GM23248 (cell line): ENCODE results near the gene BDH1. TPM values are rescaled to one million over a fixed set of nuclear protein-coding genes. Genes with fewer than 3 reads are reported as not detected.

Experiments used
- DNase-seq: peaks from one replicate; pipeline ENCODE4 v3.0.0-alpha.2; 2015
- H2AFZ ChIP-seq: fragments of 200-600 bp; sonication (generic); 2 replicates; pipeline ENCODE4 v1.6.1; 2016; ENCODE audit warnings: antibody characterized with exemption
- H3F3A ChIP-seq: fragments of 200-600 bp; sonication (generic); 2 replicates; pipeline ENCODE4 v1.6.1; 2016; ENCODE audit warnings: mild to moderate bottlenecking, antibody characterized with exemption, mixed run types; ENCODE audit not compliant: insufficient read depth
- H3K27ac ChIP-seq: fragments of 200-600 bp; sonication (generic); 2 replicates; pipeline ENCODE4 v1.5.1; 2016; ENCODE audit warnings: mild to moderate bottlenecking
- H3K27me3 ChIP-seq: fragments of 200-600 bp; sonication (generic); replicated peaks from 2 replicates; pipeline ENCODE4 v1.6.1; 2016; ENCODE audit warnings: mild to moderate bottlenecking; ENCODE audit not compliant: insufficient read depth
- H3K36me3 ChIP-seq: fragments of 200-600 bp; sonication (generic); 2 replicates; pipeline ENCODE4 v1.6.1; 2016; ENCODE audit warnings: low read depth, mild to moderate bottlenecking
- H3K4me1 ChIP-seq: fragments of 200-600 bp; sonication (generic); 2 replicates; pipeline ENCODE4 v1.6.1; 2016; ENCODE audit warnings: mild to moderate bottlenecking; ENCODE audit not compliant: insufficient read depth
- H3K4me2 ChIP-seq: fragments of 200-600 bp; sonication (generic); one replicate; pipeline ENCODE4 v1.6.1; 2016; ENCODE audit warnings: mild to moderate bottlenecking; ENCODE audit not compliant: unreplicated experiment
- H3K4me3 ChIP-seq: fragments of 200-600 bp; sonication (generic); 2 replicates; pipeline ENCODE4 v1.5.1; 2016; ENCODE audit warnings: mild to moderate bottlenecking
- H3K79me2 ChIP-seq: fragments of 200-600 bp; sonication (generic); 2 replicates; pipeline ENCODE4 v1.6.1; 2016; ENCODE audit warnings: mild to moderate bottlenecking; ENCODE audit not compliant: insufficient read depth
- H3K9ac ChIP-seq: fragments of 200-600 bp; sonication (generic); 2 replicates; pipeline ENCODE4 v1.6.1; 2016; ENCODE audit warnings: mild to moderate bottlenecking
- H3K9me2 ChIP-seq: fragments of 200-600 bp; sonication (generic); 2 replicates; pipeline ENCODE4 v1.6.1; 2016; ENCODE audit warnings: mixed run types, mild to moderate bottlenecking, moderate library complexity; ENCODE audit not compliant: insufficient read depth
- H3K9me3 ChIP-seq: fragments of 200-600 bp; sonication (generic); one replicate; pipeline ENCODE4 v1.6.1; 2017; ENCODE audit warnings: low read depth
- H4K20me1 ChIP-seq: fragments of 200-600 bp; sonication (generic); 2 replicates; pipeline ENCODE4 v1.6.0; 2016; ENCODE audit not compliant: insufficient read depth
- EZH2 ChIP-seq: fragments of 200-600 bp; sonication (generic); IDR thresholded peaks from 2 replicates; pipeline ENCODE4 v1.6.1; 2018; ENCODE audit warnings: antibody characterized with exemption, mild to moderate bottlenecking; ENCODE audit not compliant: insufficient read depth, poor library complexity, severe bottlenecking
- EZH2phosphoT487 ChIP-seq: fragments of 200-600 bp; sonication (generic); IDR thresholded peaks from 2 replicates; pipeline ENCODE4 v1.6.1; 2018; ENCODE audit warnings: antibody characterized with exemption, moderate library complexity, mild to moderate bottlenecking, low read depth; ENCODE audit not compliant: insufficient read depth
- WGBS, 2 experiments: methylation state at CpG; one replicate each; pipeline ENCODE4 v1.1.6; 2015 to 2017; ENCODE audit warnings: low lambda C conversion rate in 2 of 2, low coverage in 1 of 2; ENCODE audit errors: missing lambda C conversion rate in 2 of 2; 5-methylcytosine and 5-hydroxymethylcytosine counted together
- in situ Hi-C: fragments of 300-500 bp; cut with MboI; formaldehyde crosslinking; loops from 2 replicates; pipeline ENCODE4 v1.15.0; 2020
- polyA plus RNA-seq: library from polyadenylated mRNA; unstranded; fragments of >200 nt; fragmentation: Nextera tagmentation; extraction: Ambion mirVana; gene quantifications from 2 replicates; pipeline ENCODE4 v1.2.1, GENCODE V29; 2016
- total RNA-seq: library from RNA; depleted of rRNA; stranded (reverse); fragments of >200 nt; shearing (Covaris generic); gene quantifications from 2 replicates; pipeline ENCODE4 v1.2.3, GENCODE V29; 2014

BDH1 gene
- total and polyA plus RNA-seq, 2 experiments from 2014 or later = 2.7 to 3.4 TPM

- Histone ChIP-seq H3K9me2 (no peaks in the 10 kb centered on the region), H3K27ac (peak overlapping the region; percentile 59), H3F3A (peaks cover 46% of the 10 kb centered on the region), H3K9me3 (no peaks in the 10 kb centered on the region), H3K4me2 (peak overlapping the region; percentile 75), H3K79me2 (no peaks in the 10 kb centered on the region), H4K20me1 (no peaks in the 10 kb centered on the region), H3K36me3 (no peaks in the 10 kb centered on the region), H2AFZ (peak overlapping the region; percentile 55), H3K4me1 (peaks cover 49% of the 10 kb centered on the region), H3K4me3 (peak overlapping the region; percentile 55), H3K9ac (peak overlapping the region; percentile 50; the same call in 1 of the 2 replicates), H3K27me3 (no peaks in the 10 kb centered on the region)
- TF ChIP-seq EZH2 (no peak), EZH2phosphoT487 (no peak)
- in situ Hi-C loops = no loop called here
- 0% methylated on average over 7 of the region's 7 CpGs for WGBS, 2 experiments
- DNase-seq = peak; percentile 87
Measured at GRCh38 chr3:197466586-197467399, 89.0 kb downstream of the BDH1 start.

- no peaks in the 10 kb centered on the region for H3K79me2 ChIP-seq
- peaks cover 49% of the 10 kb centered on the region for H3K4me1 ChIP-seq
- no peak overlapping the region for H2AFZ ChIP-seq
- peak overlapping the region; percentile 50; the same call in 1 of the 2 replicates for H3K9ac ChIP-seq
- no peaks in the 10 kb centered on the region for H3K27me3 ChIP-seq
- H3K36me3 ChIP-seq = no peaks in the 10 kb centered on the region
- no peaks in the 10 kb centered on the region for H3K9me3 ChIP-seq
- in situ Hi-C loops = no loop called here
- no peaks in the 10 kb centered on the region for H4K20me1 ChIP-seq
- peak overlapping the region; percentile 59 for H3K27ac ChIP-seq
- DNase-seq = peak; percentile 79
- WGBS, 2 experiments = 40 to 65% methylated on average over 3 of the region's 3 CpGs
- peak overlapping the region; percentile 75 for H3K4me2 ChIP-seq
- no peaks in the 10 kb centered on the region for H3K9me2 ChIP-seq
- peaks cover 46% of the 10 kb centered on the region for H3F3A ChIP-seq
- no peak for TF ChIP-seq EZH2phosphoT487
- H3K4me3 ChIP-seq = no peak overlapping the region
Measured at GRCh38 chr3:197465996-197466549, 89.7 kb downstream of the BDH1 start.

GRCh38 chr3:197465197-197465995, 90.4 kb downstream of the BDH1 start:
- Histone ChIP-seq H3K27me3 (no peaks in the 10 kb centered on the region), H3K27ac (no peak overlapping the region), H3K9me3 (no peaks in the 10 kb centered on the region), H4K20me1 (no peaks in the 10 kb centered on the region), H3K36me3 (no peaks in the 10 kb centered on the region), H3K9ac (no peak overlapping the region), H3K79me2 (no peaks in the 10 kb centered on the region), H3K4me3 (no peak overlapping the region), H3F3A (peaks cover 46% of the 10 kb centered on the region), H3K4me1 (peaks cover 49% of the 10 kb centered on the region), H3K4me2 (no peak overlapping the region), H3K9me2 (no peaks in the 10 kb centered on the region), H2AFZ (no peak overlapping the region)
- no peak for TF ChIP-seq EZH2phosphoT487
- TF ChIP-seq EZH2 = no peak
- WGBS, 2 experiments = 83 to 88% methylated on average over 13 of the region's 13 CpGs
- no peak for DNase-seq
- in situ Hi-C loops = no loop called here

GRCh38 chr3:197464794-197465193, 91.0 kb downstream of the BDH1 start:
- Histone ChIP-seq H3K27me3 (no peaks in the 10 kb centered on the region), H3F3A (peaks cover 46% of the 10 kb centered on the region), H3K79me2 (no peaks in the 10 kb centered on the region), H3K9ac (no peak overlapping the region), H3K36me3 (no peaks in the 10 kb centered on the region), H3K4me3 (no peak overlapping the region), H2AFZ (no peak overlapping the region), H3K4me1 (peaks cover 49% of the 10 kb centered on the region), H3K9me3 (no peaks in the 10 kb centered on the region), H4K20me1 (no peaks in the 10 kb centered on the region), H3K27ac (no peak overlapping the region), H3K9me2 (no peaks in the 10 kb centered on the region), H3K4me2 (no peak overlapping the region)
- 90 to 94% methylated on average over 9 of the region's 9 CpGs for WGBS, 2 experiments
- TF ChIP-seq EZH2 (no peak), EZH2phosphoT487 (no peak)
- in situ Hi-C loops = no loop called here
- no peak for DNase-seq
